K562 (cell line): ENCODE data around the gene AGPAT4. TPM values are rescaled to one million over a fixed set of nuclear protein-coding genes. Genes with fewer than 3 reads are reported as not detected.

Experiments
- ATAC-seq: fragments of 200-7000 bp; cut with Tn5 transposase; 3 replicates; pipeline ENCODE4 v1.9.1; 2020; ENCODE audit warnings: moderate library complexity
- BruUV-seq: library from RNA; stranded (reverse); fragments of 400-500 nt; replicated peaks from 2 replicates; lab custom pipeline; 2021; lab: Mats Ljungman, UMichigan
- CTCF ChIA-PET: fragments of 300-600 bp; formaldehyde crosslinking; extraction: SDS; loops from one replicate; lab custom pipeline; 2021; ENCODE audit warnings: low intra/inter-chr PET ratio; lab: Yijun Ruan, JAX
- POLR2A ChIA-PET: fragments of 300-600, 350-650 bp; sonication (Branson Sonifier 250); formaldehyde crosslinking; extraction: SDS; loops from one replicate; lab custom pipeline; 2021; ENCODE audit warnings: antibody characterized with exemption, inconsistent platforms; lab: Yijun Ruan, JAX
- DNase-seq, 4 experiments: peaks; one replicate each; pipeline versions ENCODE4 v3.0.0 to v3.0.0-alpha.2; 2011 to 2018; ENCODE audit warnings: low spot score in 3 of 4, mixed read lengths in 3 of 4; ENCODE audit errors: extremely low read depth in 1 of 4
- FAIRE-seq: peaks from 2 replicates; lab custom pipeline; 2011; peaks lifted over from hg19 to GRCh38; lab: Jason Lieb, UNC
- H2AFZ ChIP-seq: 2 replicates; pipeline ENCODE4 v1.6.0; 2011; ENCODE audit warnings: low read depth, low read length, control low read depth, inconsistent platforms
- H3K27ac ChIP-seq: fragments of 200-600 bp; 3 replicates; pipeline ENCODE4 v1.8.0; 2011; ENCODE audit warnings: low read depth, mild to moderate bottlenecking, control low read depth, inconsistent platforms, low read length, moderate library complexity, mixed read lengths; ENCODE audit errors: extremely low read depth
- H3K27me3 ChIP-seq, 2 experiments: fragments of 300-600 bp in 1 of 2; 2 replicates in 1 of 2; 3 replicates in 1 of 2; pipeline versions ENCODE4 v1.6.0 to v1.8.0; 2011; ENCODE audit warnings: inconsistent platforms in 2 of 2, low read length in 2 of 2, mild to moderate bottlenecking in 1 of 2, mixed read lengths in 1 of 2, moderate library complexity in 1 of 2; ENCODE audit not compliant: control insufficient read depth in 2 of 2, insufficient read depth in 2 of 2
- H3K36me3 ChIP-seq: fragments of 300-600 bp; 3 replicates; pipeline ENCODE4 v1.8.0; 2011; ENCODE audit warnings: mild to moderate bottlenecking, low read length, inconsistent platforms; ENCODE audit not compliant: control insufficient read depth, insufficient read depth
- H3K4me1 ChIP-seq, 2 experiments: fragments of 200-600 bp in 1 of 2; replicated peaks in 1 of 2; 2 replicates in 1 of 2; 3 replicates in 1 of 2; pipeline versions ENCODE4 v1.5.1 to v1.8.0; 2011; ENCODE audit warnings: inconsistent platforms in 2 of 2, low read length in 2 of 2, mild to moderate bottlenecking in 1 of 2, mixed read lengths in 1 of 2, moderate library complexity in 1 of 2; ENCODE audit not compliant: control insufficient read depth in 2 of 2, insufficient read depth in 2 of 2
- H3K4me2 ChIP-seq: 2 replicates; pipeline ENCODE4 v1.6.1; 2011; ENCODE audit warnings: low read length, control low read depth, inconsistent platforms, mixed read lengths; ENCODE audit not compliant: insufficient read depth
- H3K4me3 ChIP-seq: fragments of 200-600 bp; sonication (generic), shearing (Covaris generic); 2 replicates; pipeline ENCODE4 v1.5.1; 2016; ENCODE audit warnings: control low read depth, inconsistent platforms
- H3K79me2 ChIP-seq: fragments of 200-600 bp; 3 replicates; pipeline ENCODE4 v1.8.0; 2011; ENCODE audit warnings: low read length, inconsistent platforms; ENCODE audit not compliant: control insufficient read depth, insufficient read depth
- H3K9ac ChIP-seq, 2 experiments: 2 replicates each; pipeline versions ENCODE4 v1.6.0 to v1.6.1; 2011; ENCODE audit warnings: low read depth in 2 of 2, low read length in 2 of 2, control low read depth in 1 of 2, inconsistent platforms in 1 of 2, mild to moderate bottlenecking in 1 of 2, mixed read lengths in 1 of 2; ENCODE audit not compliant: insufficient read depth in 1 of 2
- H3K9me1 ChIP-seq: one replicate; pipeline ENCODE4 v1.6.0; 2011; ENCODE audit warnings: inconsistent platforms, mild to moderate bottlenecking, low read length, moderate library complexity; ENCODE audit not compliant: control insufficient read depth, insufficient read depth
- H3K9me3 ChIP-seq: replicated peaks from 2 replicates; pipeline ENCODE4 v1.5.1; 2011; ENCODE audit warnings: low read depth, low read length, inconsistent platforms; ENCODE audit not compliant: control insufficient read depth, insufficient read depth
- H4K20me1 ChIP-seq: replicated peaks from 2 replicates; pipeline ENCODE4 v1.6.1; 2011; ENCODE audit warnings: low read length, inconsistent platforms, mixed read lengths; ENCODE audit not compliant: control insufficient read depth, insufficient read depth
- ESRRB ChIP-seq: fragments of 250-450 bp; sonication (Bioruptor Pico); IDR thresholded peaks from 2 replicates; pipeline ENCODE4 v1.5.0; 2020; ENCODE audit warnings: mild to moderate bottlenecking, moderate library complexity, borderline replicate concordance
- ILF3 ChIP-seq: fragments of 450-650 bp; IDR thresholded peaks from 2 replicates; pipeline ENCODE4 v1.6.1; 2018; ENCODE audit warnings: antibody characterized with exemption, mild to moderate bottlenecking, moderate library complexity, borderline replicate concordance
- NFE2 ChIP-seq: IDR thresholded peaks from 2 replicates; pipeline ENCODE4 v1.6.1; 2014; ENCODE audit warnings: antibody characterized with exemption, low read depth
- POLR2A ChIP-seq: fragments of 450-650 bp; conservative IDR thresholded peaks from 2 replicates; pipeline ENCODE4 v1.6.1; 2016
- POLR2AphosphoS2 ChIP-seq: IDR thresholded peaks from 2 replicates; pipeline ENCODE4 v1.6.1; 2012; ENCODE audit warnings: low read length, improper control_type of control experiment
- POLR2AphosphoS5 ChIP-seq: IDR thresholded peaks from 2 replicates; pipeline ENCODE4 v1.6.1; 2011; ENCODE audit warnings: mild to moderate bottlenecking, low read depth, low read length, moderate library complexity; ENCODE audit not compliant: control insufficient read depth, insufficient read depth
- POLR2G ChIP-seq: fragments of 200-400 bp; formaldehyde crosslinking; IDR thresholded peaks from 2 replicates; pipeline ENCODE4 v1.6.1; 2017; ENCODE audit warnings: low read depth, mild to moderate bottlenecking, antibody characterized with exemption, low read length, moderate library complexity
- RBM14 ChIP-seq: fragments of 200-400 bp; formaldehyde crosslinking; IDR thresholded peaks from 2 replicates; pipeline ENCODE4 v1.6.1; 2018; ENCODE audit warnings: low read depth, mild to moderate bottlenecking, low read length, moderate library complexity, borderline replicate concordance; ENCODE audit not compliant: insufficient read depth
- RBM22 ChIP-seq: fragments of 200-400 bp; formaldehyde crosslinking; IDR thresholded peaks from 2 replicates; pipeline ENCODE4 v1.6.1; 2018; ENCODE audit warnings: low read length, low read depth; ENCODE audit not compliant: poor library complexity, severe bottlenecking
- SREBF1 ChIP-seq: fragments of 150-350 bp; IDR thresholded peaks from 2 replicates; pipeline ENCODE4 v1.6.1; 2014; ENCODE audit warnings: antibody characterized with exemption, low read depth, low read length, borderline replicate concordance
- USF1 ChIP-seq: sonication (generic); formaldehyde crosslinking; IDR thresholded peaks from 2 replicates; pipeline ENCODE4 v1.9.0; 2022; ENCODE audit warnings: mild to moderate bottlenecking, missing genetic modification reagents
- WGBS: fragments of 100-300 bp; shearing (Covaris generic); methylation state at CpG from one replicate; pipeline ENCODE4 v1.1.6; 2016; ENCODE audit warnings: low coverage, mixed read lengths; ENCODE audit not compliant: insufficient coverage; ENCODE audit errors: missing lambda C conversion rate; 5-methylcytosine and 5-hydroxymethylcytosine counted together
- in situ Hi-C: fragments of 300-500 bp; cut with MboI; formaldehyde crosslinking; loops from 4 replicates; pipeline ENCODE4 v1.15.0; 2018; ENCODE audit warnings: inconsistent platforms, mixed read lengths
- intact Hi-C: fragments of 100-400 bp; cut with micrococcal nuclease; formaldehyde crosslinking; loops from 2 replicates; pipeline ENCODE4 v1.14.2; 2022
- polyA plus RNA-seq, 8 experiments: library from polyadenylated mRNA; depleted of rRNA in 4 of 8; stranded (reverse) in 5 of 8; unstranded in 3 of 8; fragments of >200 nt; fragmentation: Nextera tagmentation in 2 of 8; fragmentation: Illumina TruSeq in 1 of 8; extraction: Ambion mirVana in 2 of 8; extraction: Trizol in 1 of 8; gene quantifications; 2 replicates each; pipeline versions ENCODE4 v1.2.1 to v1.2.3, GENCODE V29; 2011 to 2014; ENCODE audit warnings: inconsistent platforms in 1 of 8, missing spikeins in 1 of 8
- total RNA-seq, 7 experiments: library from RNA; depleted of rRNA in 6 of 7; stranded (reverse); fragments of >200 nt in 6 of 7; fragmentation: Illumina TruSeq in 2 of 7; extraction: Trizol in 2 of 7; gene quantifications; 2 replicates each; pipeline versions ENCODE4 v1.2.1 to v1.2.3, GENCODE V29; 2011 to 2021; ENCODE audit warnings: low replicate concordance in 1 of 7

AGPAT4 gene
- total and polyA plus RNA-seq, 9 of the 15 experiments (the other 6 are each of a cell fraction or from before 2014, with no cell fraction given), result 2.2 to 15.0 (median 5.7) TPM

GRCh38 chr6:161134550-161135298 lies 139.1 kb downstream of the AGPAT4 start:
- no peak for FAIRE-seq
- ChIA-PET CTCF (no interaction called here), POLR2A (interaction anchor here (0.6 to 2.3 kb wide), 7 partner anchors 9 to 444 kb away, joined by 3 to 8 read pairs (median 4); no protein-coding TSS in a partner anchor)
- H2AFZ ChIP-seq, result no peak overlapping the region
- H3K9me1 ChIP-seq, result no peaks in the 10 kb centered on the region
- no peaks in the 10 kb centered on the region for H3K79me2 ChIP-seq
- H3K4me2 ChIP-seq, result no peak overlapping the region
- no TSS peak for BruUV-seq
- DNase-seq, result no peak
- H3K4me3 ChIP-seq, result no peak overlapping the region
- in situ Hi-C loops, result no loop called here
- H3K9me3 ChIP-seq, result no peaks in the 10 kb centered on the region
- H3K27me3 ChIP-seq, result no peaks in the 10 kb centered on the region
- WGBS, result 82% methylated on average over 17 of the region's 17 CpGs
- TF ChIP-seq POLR2G, result peak; percentile 62
- 0 out of 2 replicates have a peak, but pooled peaks have one; percentile 63 for TF ChIP-seq POLR2AphosphoS2
- TF ChIP-seq ESRRB (CRISPR knock-in tag), result no peak
- TF ChIP-seq POLR2A, result peak; percentile 28; the same call in 1 of the 2 replicates
- TF ChIP-seq ILF3, result 0 out of 2 replicates have a peak, but pooled peaks have one; percentile 29
- no peak for TF ChIP-seq RBM14
- TF ChIP-seq RBM22, result peak; percentile 66
- no peak for TF ChIP-seq SREBF1
- 0 out of 2 replicates have a peak, but pooled peaks have one; percentile 17 for TF ChIP-seq NFE2
- TF ChIP-seq POLR2AphosphoS5, result 0 out of 2 replicates have a peak, but pooled peaks have one; percentile 14
- TF ChIP-seq USF1 (CRISPR knock-in tag), result no peak
- peak overlapping the region in 1 of 2 experiments; percentile 46; a peak in 1 of 4 replicates for H3K9ac ChIP-seq
- intact Hi-C loops, result no loop called here
- H3K4me1 ChIP-seq, result peaks cover 0 to 17% of the 10 kb centered on the region in 2 experiments; a peak in 2 of 5 replicates
- ATAC-seq, result no peak; the same call in 2 of the 3 replicates
- peaks cover 22% of the 10 kb centered on the region for H3K36me3 ChIP-seq
- no peaks in the 10 kb centered on the region for H4K20me1 ChIP-seq
- no peak overlapping the region for H3K27ac ChIP-seq
